Activated effector memory CD4-positive, alpha-beta T cell treated with anti-CD3 and anti-CD28 coated beads, Interleukin-2, amount 50 U/mL, for 16 hours (primary cell): ENCODE data around the gene LELP1.
A peak's percentile ranks its signal among the peaks of the same experiment; 100 is the strongest.
"Not testable (repeated sequence)": the region's sequence is repeated elsewhere in the genome, so short reads cannot be mapped to it uniquely, and the experiment has no call there.

Source experiments
- DNase-seq: peaks from one replicate; pipeline ENCODE4 v3.0.0-alpha.2; 2020

Gene LELP1

GRCh38 chr1:153203130-153203529, at the start of gene LELP1:
TSS of gene LELP1 (plus strand) at chr1:153203430. CDS start at chr1:153204708, 1,278 bp downstream.
- DNase-seq, result no peak

DNA sequence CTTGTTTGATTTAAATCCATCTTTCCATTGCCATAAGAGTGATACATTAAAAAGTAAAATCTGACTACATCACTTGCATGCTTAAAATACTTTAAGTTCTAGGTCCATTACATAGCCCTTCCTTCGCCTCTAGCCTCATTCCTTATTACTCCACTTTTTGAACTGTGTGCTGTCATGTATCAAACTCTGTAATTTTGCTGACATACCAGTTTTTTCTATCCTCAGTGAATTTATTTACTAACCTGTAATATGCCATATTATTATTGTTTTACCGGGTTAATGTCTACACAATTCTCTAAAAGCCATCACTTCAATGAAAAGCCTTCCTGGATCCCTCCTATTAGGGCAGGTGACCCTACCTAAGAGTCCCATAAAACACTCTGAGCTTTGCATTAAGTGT, 47.7 kb upstream of the LELP1 start:
- DNase-seq, result no peak

DNA sequence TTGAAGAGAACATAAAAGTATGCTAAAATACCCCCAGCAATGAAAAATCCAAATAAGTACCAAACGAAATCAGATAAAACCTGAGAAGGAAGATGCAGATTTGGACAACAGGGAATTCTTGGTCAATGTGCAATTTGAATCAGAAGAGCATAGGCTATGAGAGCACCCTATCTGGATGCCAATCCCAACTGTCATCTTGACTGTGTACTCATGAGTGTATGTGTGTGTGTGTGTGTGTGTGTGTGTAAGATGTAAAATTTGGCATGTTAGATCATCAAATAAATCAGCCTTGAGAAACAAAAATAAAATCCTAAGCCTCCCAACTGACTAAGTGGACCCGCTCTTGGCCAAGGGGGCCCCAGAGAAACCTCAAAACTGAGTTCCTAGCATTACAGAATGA, 34.5 kb upstream of the LELP1 start:
- no peak for DNase-seq

GRCh38 chr1:153174624-153175023, 28.6 kb upstream of the LELP1 start:
- DNase-seq, result no peak

DNA sequence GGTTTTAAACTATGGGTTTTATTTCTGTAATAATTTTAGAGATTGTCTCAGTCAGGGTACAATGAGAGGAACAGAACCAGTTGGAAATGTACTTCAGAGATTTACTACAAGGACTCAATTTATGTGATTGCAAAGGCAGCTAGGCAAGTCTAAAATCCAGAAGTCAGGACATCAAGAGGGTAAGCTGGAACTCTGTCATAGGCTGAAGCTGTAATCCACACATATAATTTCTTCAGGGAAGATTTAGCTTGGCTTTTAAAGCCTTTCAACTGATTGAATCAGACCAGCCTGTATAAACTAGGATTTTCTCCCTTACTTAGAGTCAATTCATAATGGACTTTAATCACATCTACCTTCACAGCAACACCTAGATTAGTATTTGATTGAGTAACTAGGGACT, 24.3 kb upstream of the LELP1 start:
- DNase-seq, result no peak

GRCh38 chr1:153180556-153180955, 22.7 kb upstream of the LELP1 start:
- no peak for DNase-seq

GRCh38 chr1:153188301-153188700, 14.9 kb upstream of the LELP1 start:
- DNase-seq, result not testable (repeated sequence)

DNA sequence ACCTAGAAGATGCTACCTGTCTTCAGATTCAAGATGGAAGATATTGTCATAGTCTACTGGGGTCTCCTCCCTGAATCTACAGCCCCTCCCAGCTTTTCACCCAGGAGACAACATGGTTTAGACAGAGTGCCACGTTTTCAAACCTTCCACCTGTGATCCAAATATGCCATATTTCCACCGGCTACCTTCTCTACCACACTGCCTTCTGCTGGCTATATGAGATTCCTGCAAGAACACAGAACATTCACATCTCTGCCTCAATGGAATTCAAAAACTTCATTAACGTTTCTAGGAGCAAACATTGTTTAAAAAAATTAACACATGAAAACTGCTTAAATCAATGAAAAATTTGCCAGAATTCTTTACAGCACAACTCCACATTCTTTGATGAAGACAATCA, 12.9 kb upstream of the LELP1 start:
- no peak for DNase-seq

DNA sequence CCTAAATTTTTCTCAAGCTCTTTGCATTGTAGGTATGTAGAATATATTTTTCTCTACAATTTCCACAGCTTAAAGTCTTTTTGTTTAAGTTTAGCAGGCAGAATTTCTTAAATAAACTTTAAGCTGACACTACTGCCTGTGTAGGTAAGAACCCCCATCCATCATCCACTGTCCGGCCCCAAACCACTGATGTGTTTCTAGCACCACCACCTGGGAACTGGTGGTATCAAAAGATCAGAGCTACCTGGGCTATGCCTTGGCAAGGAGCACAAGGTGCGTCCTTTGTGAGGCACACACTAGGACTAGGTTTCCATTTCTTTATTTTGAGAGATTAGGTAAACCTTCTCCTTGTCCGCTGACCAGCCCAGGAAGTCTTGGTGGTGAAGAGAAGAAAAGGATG, 10.5 kb upstream of the LELP1 start:
- DNase-seq, result no peak

GRCh38 chr1:153194331-153195050, 8.7 kb upstream of the LELP1 start:
- no peak for DNase-seq

- DNase-seq, result no peak
Observed at GRCh38 chr1:153195216-153195615, 8.0 kb upstream of the LELP1 start.

- DNase-seq, result no peak
Observed at GRCh38 chr1:153202006-153202405, 1.2 kb upstream of the LELP1 start.

- no peak for DNase-seq
Observed at GRCh38 chr1:153206631-153207030, 3.4 kb downstream of the LELP1 start.

GRCh38 chr1:153210206-153210605, 7.0 kb downstream of the LELP1 start:
- DNase-seq, result no peak

DNA sequence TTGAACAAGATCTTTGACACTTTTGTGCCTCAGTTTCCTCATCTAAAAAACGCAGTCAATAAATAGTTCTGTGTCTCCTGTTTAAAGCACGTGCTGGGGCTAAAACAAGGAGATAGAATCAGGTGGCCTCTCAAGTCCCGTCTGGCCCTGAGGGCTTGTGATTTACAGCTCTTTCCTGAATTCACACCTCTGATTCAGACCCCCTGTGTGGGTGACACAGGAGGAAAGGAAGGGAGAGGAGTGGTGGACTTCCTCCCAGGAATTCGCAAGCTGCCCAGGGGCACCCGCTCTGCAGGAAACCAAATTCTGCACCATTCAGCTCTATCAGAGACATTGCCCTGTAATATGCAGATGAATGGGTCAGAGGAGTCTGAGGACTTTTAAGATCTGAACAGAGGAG, 9.0 kb downstream of the LELP1 start:
- DNase-seq, result no peak

DNA sequence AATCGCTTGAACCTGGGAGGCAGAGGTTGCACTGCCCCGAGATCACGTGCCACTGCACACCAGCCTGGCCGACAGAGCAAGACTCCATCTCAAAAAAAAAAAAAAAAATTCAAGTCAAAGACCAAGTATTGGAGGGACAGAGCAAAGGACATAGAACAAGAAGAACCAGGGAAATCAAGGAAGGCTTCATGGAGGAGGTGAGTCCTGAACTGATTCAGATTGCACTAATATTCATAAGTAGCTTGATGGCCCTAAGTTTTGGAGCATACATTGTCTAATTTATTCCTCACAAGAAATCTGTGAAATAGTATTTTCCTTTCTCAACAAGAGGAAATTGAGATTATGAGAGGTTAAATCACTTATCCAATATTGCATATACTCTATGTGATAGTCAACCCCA, 10.3 kb downstream of the LELP1 start:
- DNase-seq, result no peak

GRCh38 chr1:153217212-153217611, 14.0 kb downstream of the LELP1 start, which contains the start of gene PRR9:
TSS of gene PRR9 (plus strand) at chr1:153217584. CDS start at chr1:153218145, 561 bp downstream.
- DNase-seq, result no peak

- DNase-seq, result no peak
Observed at GRCh38 chr1:153217744-153218416, 14.7 kb downstream of the LELP1 start.

- no peak for DNase-seq
Observed at GRCh38 chr1:153220606-153221303, 17.5 kb downstream of the LELP1 start.

- DNase-seq, result peak; percentile 81
Observed at GRCh38 chr1:153223040-153223891, 20.0 kb downstream of the LELP1 start.

DNA sequence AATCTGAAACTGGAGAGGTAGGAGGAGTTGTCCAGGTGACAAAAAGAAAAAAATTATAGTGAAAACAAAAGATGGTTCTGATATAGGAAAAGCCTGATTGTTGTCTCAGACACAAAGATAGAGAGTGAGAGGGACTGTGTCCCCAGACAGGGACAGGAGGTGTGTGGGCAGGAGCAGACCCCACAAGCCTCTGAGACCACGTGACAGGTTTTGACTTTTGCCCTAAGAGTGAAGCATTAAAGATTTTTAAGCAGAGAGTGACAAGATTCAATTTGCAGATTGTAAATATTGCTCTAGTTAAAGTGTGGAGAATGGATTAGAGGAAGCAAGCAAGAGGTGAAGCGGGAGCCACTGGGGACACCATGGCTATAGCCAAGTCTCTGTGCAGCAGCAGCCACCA, 24.6 kb downstream of the LELP1 start:
- DNase-seq, result no peak

GRCh38 chr1:153228491-153228890, 25.3 kb downstream of the LELP1 start:
- no peak for DNase-seq
